NCI-H748 treated with DMSO at 0.1 percent for 48 hours (cell line): ENCODE measurements around the gene SMARCD3.
A peak's percentile ranks its signal among the peaks of the same experiment; 100 is the strongest.

ENCODE experiments used
- DNase-seq: peaks from one replicate; lab custom pipeline; 2025; lab: John Stamatoyannopoulos, UW

Gene SMARCD3

GRCh38 chr7:151248346-151249033 lies at the start of gene SMARCD3:
Gene SMARCD3 (minus strand): TSS chr7:151248694. CDS start chr7:151248562, 132 bp downstream.
- DNase-seq = no peak

- DNase-seq = no peak
Measured at GRCh38 chr7:151296202-151296992, 47.9 kb upstream of the SMARCD3 start.

DNA sequence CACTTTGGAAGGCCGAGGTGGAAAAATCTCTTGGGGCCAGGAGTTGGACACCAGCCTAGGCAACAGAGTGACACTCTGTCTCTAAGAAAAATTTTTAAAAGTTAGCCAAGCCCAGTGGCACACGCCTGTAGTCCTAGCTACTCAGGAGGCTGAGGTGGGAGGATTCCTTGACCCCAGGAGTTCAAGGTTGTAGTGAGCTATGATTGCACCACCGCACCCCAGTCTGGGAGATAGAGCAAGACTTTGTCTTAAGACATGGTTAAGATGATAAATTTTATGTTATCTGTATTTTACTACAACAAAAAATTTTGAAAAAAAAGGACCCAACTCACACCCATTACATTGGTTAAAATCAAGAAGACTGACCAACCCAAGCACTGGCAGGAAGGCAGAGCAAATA lies 44.4 kb upstream of the SMARCD3 start:
- no peak for DNase-seq

GRCh38 chr7:151291206-151291605 lies 42.7 kb upstream of the SMARCD3 start:
- DNase-seq = no peak

DNA sequence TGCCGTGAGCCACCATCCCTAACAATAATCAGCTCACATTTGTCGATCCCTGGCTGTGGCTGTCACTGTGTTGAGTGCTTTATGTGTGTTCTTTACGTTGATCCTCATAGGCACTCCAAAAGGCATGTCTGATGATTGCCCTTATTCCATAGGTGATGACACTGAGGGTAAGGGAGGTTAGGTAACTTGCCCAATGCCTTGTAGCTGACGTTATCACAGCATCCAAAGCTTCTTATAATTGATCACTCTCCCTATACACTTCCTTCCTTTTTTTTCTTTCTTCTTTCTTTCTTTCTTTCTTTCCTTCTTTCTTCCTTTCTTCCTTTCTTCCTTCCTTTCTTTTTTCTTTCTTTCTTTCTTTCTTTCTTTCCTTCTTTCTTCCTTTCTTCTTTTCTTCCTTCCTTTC lies 41.9 kb upstream of the SMARCD3 start:
- no peak for DNase-seq

- no peak for DNase-seq
Measured at GRCh38 chr7:151289891-151290290, 41.4 kb upstream of the SMARCD3 start.

- DNase-seq = no peak
Measured at GRCh38 chr7:151286148-151286547, 37.7 kb upstream of the SMARCD3 start.

DNA sequence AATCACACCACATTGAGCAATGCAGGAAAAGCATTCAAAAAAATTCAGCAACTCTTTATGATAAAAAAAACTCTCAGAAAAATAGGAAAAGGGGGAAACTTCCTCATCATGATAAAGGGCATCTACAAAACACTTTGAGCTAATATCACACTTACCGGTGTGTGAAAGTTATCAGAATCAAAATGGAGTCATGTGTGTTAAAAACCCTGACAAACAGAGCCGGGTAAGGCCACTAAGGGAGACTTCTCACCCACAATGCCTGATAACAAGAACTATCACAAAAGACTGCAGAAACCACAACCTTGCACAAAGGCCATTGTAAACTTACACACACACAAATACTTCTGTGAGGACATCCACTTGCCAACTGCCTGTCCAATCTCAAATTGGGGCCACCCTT lies 34.8 kb upstream of the SMARCD3 start:
- DNase-seq = no peak

DNA sequence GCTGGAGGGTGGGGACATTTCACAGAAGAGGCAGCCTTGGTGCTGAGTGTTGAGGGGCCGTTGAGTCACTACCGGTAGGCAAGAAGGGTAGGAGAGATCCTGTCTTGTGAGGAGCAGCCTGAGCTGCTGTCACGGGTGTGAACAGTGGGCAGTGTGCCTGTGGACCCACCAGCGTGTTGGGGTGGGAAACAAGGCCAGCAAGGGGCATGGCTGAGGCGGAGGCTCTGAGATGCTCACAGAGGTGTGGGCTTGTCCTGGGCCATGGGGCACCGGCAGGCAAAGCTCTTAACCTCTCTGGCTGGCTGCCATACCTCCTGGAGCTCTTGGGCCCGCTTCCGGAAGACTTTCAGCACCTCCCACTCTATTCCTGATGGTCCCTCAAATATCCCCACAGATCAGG lies 33.6 kb upstream of the SMARCD3 start:
- no peak for DNase-seq

- DNase-seq = no peak
Measured at GRCh38 chr7:151281686-151282085, 33.2 kb upstream of the SMARCD3 start.

- no peak for DNase-seq
Measured at GRCh38 chr7:151280388-151281019, 32.0 kb upstream of the SMARCD3 start.

GRCh38 chr7:151279868-151280267 lies 31.4 kb upstream of the SMARCD3 start:
- DNase-seq = no peak

- no peak for DNase-seq
Measured at GRCh38 chr7:151278949-151279348, 30.5 kb upstream of the SMARCD3 start.

DNA sequence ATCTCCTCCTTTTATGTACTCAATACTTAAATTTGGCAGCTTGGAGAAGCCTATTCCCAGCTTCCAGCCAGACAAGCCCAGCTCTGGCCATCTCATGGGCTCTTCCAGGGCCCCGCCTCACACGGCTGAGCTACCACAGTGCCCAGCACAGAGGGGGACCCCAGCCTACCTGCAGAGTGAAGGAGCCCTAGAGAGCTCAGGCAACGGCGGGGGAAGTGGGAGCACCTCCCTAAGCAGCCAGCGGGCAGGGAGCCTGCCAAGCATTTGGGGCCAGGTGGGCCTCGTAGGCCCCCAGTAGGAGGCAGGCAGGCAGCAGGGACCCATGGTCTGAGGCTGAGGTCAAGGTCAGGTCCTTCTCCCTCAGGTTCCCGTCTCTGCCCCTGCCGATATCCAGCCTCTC lies 29.1 kb upstream of the SMARCD3 start:
- DNase-seq = no peak

GRCh38 chr7:151276666-151277590 lies 28.4 kb upstream of the SMARCD3 start:
- peak; percentile 28 for DNase-seq

- no peak for DNase-seq
Measured at GRCh38 chr7:151275813-151276577, 27.5 kb upstream of the SMARCD3 start.

- DNase-seq = no peak
Measured at GRCh38 chr7:151274936-151275812, 26.7 kb upstream of the SMARCD3 start.

- DNase-seq = no peak
Measured at GRCh38 chr7:151274396-151274795, 25.9 kb upstream of the SMARCD3 start.

GRCh38 chr7:151273651-151274390 lies 25.3 kb upstream of the SMARCD3 start:
- DNase-seq = no peak
